Retinal pigment epithelial cell (primary cell): Measurements from ENCODE around the gene ASXL3.

Experiments
- DNase-seq: peaks from one replicate; pipeline ENCODE4 v3.0.0-alpha.2; 2010; ENCODE audit warnings: low read depth
- H3K4me3 ChIP-seq: 2 replicates; pipeline ENCODE4 v1.5.1; 2011; ENCODE audit warnings: mild to moderate bottlenecking, low read length, control low read depth, moderate library complexity
- TF ChIP-seq, protein P1 (sequence below): conservative IDR thresholded peaks from 2 replicates; pipeline ENCODE4 v1.5.1; 2011; ENCODE audit warnings: low read depth, low read length, control low read depth, inconsistent platforms

The ASXL3 gene

GRCh38 chr18:33557706-33558105, 20.3 kb upstream of the ASXL3 start:
- no peak overlapping the region for H3K4me3 ChIP-seq
- no peak for DNase-seq
- TF ChIP-seq, protein P1, sequence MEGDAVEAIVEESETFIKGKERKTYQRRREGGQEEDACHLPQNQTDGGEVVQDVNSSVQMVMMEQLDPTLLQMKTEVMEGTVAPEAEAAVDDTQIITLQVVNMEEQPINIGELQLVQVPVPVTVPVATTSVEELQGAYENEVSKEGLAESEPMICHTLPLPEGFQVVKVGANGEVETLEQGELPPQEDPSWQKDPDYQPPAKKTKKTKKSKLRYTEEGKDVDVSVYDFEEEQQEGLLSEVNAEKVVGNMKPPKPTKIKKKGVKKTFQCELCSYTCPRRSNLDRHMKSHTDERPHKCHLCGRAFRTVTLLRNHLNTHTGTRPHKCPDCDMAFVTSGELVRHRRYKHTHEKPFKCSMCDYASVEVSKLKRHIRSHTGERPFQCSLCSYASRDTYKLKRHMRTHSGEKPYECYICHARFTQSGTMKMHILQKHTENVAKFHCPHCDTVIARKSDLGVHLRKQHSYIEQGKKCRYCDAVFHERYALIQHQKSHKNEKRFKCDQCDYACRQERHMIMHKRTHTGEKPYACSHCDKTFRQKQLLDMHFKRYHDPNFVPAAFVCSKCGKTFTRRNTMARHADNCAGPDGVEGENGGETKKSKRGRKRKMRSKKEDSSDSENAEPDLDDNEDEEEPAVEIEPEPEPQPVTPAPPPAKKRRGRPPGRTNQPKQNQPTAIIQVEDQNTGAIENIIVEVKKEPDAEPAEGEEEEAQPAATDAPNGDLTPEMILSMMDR, result no peak

- TF ChIP-seq, protein P1, result no peak
- H3K4me3 ChIP-seq, result no peak overlapping the region
- DNase-seq, result no peak
Observed at GRCh38 chr18:33558529-33558928, 19.5 kb upstream of the ASXL3 start.

DNA sequence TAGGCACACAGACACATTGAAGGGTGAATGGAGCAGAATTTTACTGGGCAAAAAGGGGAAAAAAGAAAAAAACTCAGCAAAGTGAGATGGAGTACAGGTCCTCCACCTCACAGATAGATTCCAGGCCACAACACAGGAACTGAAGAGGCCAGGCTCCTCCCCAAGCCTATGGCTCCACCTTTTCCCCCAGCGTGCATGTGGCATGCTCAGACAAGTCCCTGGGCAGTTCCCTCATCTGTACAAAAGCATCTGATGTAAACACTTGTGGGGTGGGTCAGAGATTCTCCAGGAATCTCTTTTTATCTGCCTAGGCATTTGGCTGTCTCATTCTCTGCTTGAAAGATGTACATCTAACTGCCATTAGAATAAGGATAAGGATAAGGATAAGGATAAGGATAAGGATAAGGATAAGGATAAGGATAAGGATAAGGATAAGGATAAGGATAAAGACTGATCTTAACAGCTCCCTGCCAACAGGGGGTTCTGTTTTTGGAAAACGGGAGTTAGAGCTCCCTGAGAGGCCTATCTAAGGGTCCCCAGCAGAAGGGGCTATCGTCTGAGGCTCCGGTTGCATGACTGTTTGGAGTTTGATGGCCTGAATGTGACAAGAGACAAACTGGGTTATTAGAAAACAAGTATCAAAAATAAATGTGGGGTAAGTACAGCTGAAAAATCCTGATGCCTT, 17.2 kb upstream of the ASXL3 start:
- TF ChIP-seq, protein P1, result no peak
- no peak overlapping the region for H3K4me3 ChIP-seq
- no peak for DNase-seq

GRCh38 chr18:33562741-33563140, 15.3 kb upstream of the ASXL3 start:
- no peak overlapping the region for H3K4me3 ChIP-seq
- DNase-seq, result no peak
- TF ChIP-seq, protein P1, result no peak

DNA sequence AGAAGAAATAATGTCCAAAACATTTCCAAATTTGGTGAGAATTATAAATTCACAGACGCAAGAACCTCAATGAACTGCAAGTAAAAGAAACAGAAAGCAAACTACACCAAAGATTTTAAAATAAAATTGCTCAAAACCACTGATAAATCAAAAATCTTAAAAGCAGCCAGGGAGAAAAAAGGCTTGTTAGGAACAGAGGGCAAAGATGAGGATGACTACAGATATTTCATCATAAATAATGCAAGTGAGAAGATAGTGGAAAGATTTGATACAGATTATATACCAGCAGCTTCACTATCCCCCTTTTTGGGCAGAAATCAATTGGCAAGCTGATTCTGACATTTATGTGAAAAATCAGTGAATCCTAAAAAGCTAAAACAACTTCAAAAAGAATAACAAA, 10.3 kb upstream of the ASXL3 start:
- no peak overlapping the region for H3K4me3 ChIP-seq
- no peak for DNase-seq
- TF ChIP-seq, protein P1, result no peak

- DNase-seq, result no peak
- H3K4me3 ChIP-seq, result no peak overlapping the region
- TF ChIP-seq, protein P1, result no peak
Observed at GRCh38 chr18:33571998-33572787, 5.8 kb upstream of the ASXL3 start.

DNA sequence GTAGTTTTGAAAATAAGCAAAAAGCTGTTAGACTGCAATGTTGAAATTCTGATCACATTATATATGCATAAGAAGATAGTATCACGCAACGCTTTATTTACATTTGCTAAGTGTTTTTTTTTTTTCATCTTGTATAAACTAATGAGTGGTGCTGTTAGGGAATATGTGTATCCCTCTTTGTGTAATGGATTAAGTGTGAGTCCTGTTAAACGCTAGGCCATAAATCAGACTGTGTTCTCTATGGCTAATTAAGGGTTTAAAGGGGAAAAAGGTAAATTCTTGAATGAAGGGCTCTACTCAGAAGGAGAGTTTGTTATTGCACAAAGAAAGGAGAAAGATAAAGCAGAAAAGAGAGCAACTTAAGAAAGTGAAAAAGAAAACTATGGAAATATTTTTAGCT, 4.8 kb upstream of the ASXL3 start:
- TF ChIP-seq, protein P1, result no peak
- H3K4me3 ChIP-seq, result no peak overlapping the region
- no peak for DNase-seq
